SU-DHL-6 (cell line): Measurements from ENCODE around the gene CKAP2L.

Experiments
- EZH2phosphoT487 ChIP-seq: fragments of 200-600 bp; sonication (generic), shearing (Covaris generic); conservative IDR thresholded peaks from 2 replicates; pipeline ENCODE4 v1.6.1; 2018; ENCODE audit warnings: mild to moderate bottlenecking, antibody characterized with exemption, low read length, moderate library complexity, mixed read lengths
- TF ChIP-seq, protein P1 (sequence below): fragments of 200-600 bp; sonication (generic); IDR thresholded peaks from one replicate; pipeline ENCODE4 v1.5.1; 2017; ENCODE audit warnings: antibody characterized with exemption, mild to moderate bottlenecking, low read length, moderate library complexity; ENCODE audit not compliant: insufficient read depth, poor library complexity, severe bottlenecking

DNA sequence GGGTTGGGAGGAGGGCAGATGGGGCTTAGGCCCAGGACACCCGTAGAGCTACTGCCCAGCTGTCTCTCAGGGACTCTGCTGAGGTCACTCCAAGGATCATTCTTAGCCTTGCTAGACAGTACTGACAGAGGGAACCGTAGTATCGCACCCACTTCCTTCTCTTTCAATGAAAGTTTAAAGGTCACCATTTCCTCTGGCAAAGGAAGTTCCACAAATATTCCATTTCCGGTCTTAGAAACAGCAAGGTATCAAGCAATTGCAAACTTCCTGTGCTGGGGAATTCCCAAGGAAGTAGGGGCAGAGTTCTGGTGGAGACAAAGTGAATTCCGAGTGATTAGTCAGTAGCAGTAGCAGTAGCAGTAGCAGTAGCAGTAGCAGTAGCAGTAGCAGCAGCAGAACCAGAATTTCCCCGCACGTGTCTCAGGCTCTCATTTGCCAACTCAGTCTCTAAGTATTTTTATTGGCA is 47.5 kb upstream of the CKAP2L start:
- TF ChIP-seq, protein P1, sequence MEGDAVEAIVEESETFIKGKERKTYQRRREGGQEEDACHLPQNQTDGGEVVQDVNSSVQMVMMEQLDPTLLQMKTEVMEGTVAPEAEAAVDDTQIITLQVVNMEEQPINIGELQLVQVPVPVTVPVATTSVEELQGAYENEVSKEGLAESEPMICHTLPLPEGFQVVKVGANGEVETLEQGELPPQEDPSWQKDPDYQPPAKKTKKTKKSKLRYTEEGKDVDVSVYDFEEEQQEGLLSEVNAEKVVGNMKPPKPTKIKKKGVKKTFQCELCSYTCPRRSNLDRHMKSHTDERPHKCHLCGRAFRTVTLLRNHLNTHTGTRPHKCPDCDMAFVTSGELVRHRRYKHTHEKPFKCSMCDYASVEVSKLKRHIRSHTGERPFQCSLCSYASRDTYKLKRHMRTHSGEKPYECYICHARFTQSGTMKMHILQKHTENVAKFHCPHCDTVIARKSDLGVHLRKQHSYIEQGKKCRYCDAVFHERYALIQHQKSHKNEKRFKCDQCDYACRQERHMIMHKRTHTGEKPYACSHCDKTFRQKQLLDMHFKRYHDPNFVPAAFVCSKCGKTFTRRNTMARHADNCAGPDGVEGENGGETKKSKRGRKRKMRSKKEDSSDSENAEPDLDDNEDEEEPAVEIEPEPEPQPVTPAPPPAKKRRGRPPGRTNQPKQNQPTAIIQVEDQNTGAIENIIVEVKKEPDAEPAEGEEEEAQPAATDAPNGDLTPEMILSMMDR = no peak
- TF ChIP-seq EZH2phosphoT487 = no peak
